Fibroblast of skin of left biceps (primary cell): ENCODE measurements around the gene STARD3.
A peak's percentile ranks its signal among the peaks of the same experiment; 100 is the strongest.
"Not testable (repeated sequence)": the region's sequence is repeated elsewhere in the genome, so short reads cannot be mapped to it uniquely, and the experiment has no call there.

Experiments used
- DNase-seq, 2 experiments: peaks; one replicate each; pipeline ENCODE4 v3.0.0-alpha.2; 2013; ENCODE audit warnings: low read depth in 2 of 2

The STARD3 gene

GRCh38 chr17:39695089-39695474 is 58.1 kb downstream of the STARD3 start:
- DNase-seq, result no peak

GRCh38 chr17:39696731-39697130 is 59.8 kb downstream of the STARD3 start:
- no peak for DNase-seq

- no peak for DNase-seq
Observed at GRCh38 chr17:39697961-39698360, 61.0 kb downstream of the STARD3 start.

GRCh38 chr17:39699157-39699817 is 62.3 kb downstream of the STARD3 start:
- not testable (repeated sequence) for DNase-seq

GRCh38 chr17:39699818-39700147 is 62.8 kb downstream of the STARD3 start, which contains the start of gene ERBB2:
Gene ERBB2 (plus strand): TSS chr17:39700064. CDS start chr17:39700239, 175 bp downstream.
- DNase-seq, result peak; percentile 36 to 45

- no peak for DNase-seq
Observed at GRCh38 chr17:39700148-39700987, 63.4 kb downstream of the STARD3 start.

GRCh38 chr17:39701012-39701783 is 64.3 kb downstream of the STARD3 start:
- no peak for DNase-seq

GRCh38 chr17:39701784-39702422 is 65.0 kb downstream of the STARD3 start:
- no peak for DNase-seq

GRCh38 chr17:39702901-39703893 is 66.3 kb downstream of the STARD3 start:
- no peak for DNase-seq

GRCh38 chr17:39703913-39704312 is 67.0 kb downstream of the STARD3 start:
- no peak for DNase-seq

GRCh38 chr17:39704821-39705551 is 68.0 kb downstream of the STARD3 start:
- DNase-seq, result no peak

- DNase-seq, result no peak
Observed at GRCh38 chr17:39705786-39706348, 68.9 kb downstream of the STARD3 start.

GRCh38 chr17:39706383-39706782 is 69.4 kb downstream of the STARD3 start:
- no peak for DNase-seq

- no peak for DNase-seq
Observed at GRCh38 chr17:39706921-39707337, 70.0 kb downstream of the STARD3 start.

GRCh38 chr17:39709319-39709997 is 72.5 kb downstream of the STARD3 start:
- DNase-seq, result no peak

- no peak for DNase-seq
Observed at GRCh38 chr17:39709998-39710964, 73.3 kb downstream of the STARD3 start.

GRCh38 chr17:39711071-39711470 is 74.1 kb downstream of the STARD3 start:
- DNase-seq, result not testable (repeated sequence)

GRCh38 chr17:39711851-39712250 is 74.9 kb downstream of the STARD3 start:
- no peak for DNase-seq
